HG03135 (cell line): ENCODE measurements around the gene SLFN14.
"Not testable (repeated sequence)": the region's sequence is repeated elsewhere in the genome, so short reads cannot be mapped to it uniquely, and the experiment has no call there.

Source experiments
- ATAC-seq: cut with Tn5 transposase; IDR thresholded peaks from one replicate; pipeline ENCODE4 v1.9.1; 2021; ENCODE audit warnings: mild to moderate bottlenecking, moderate library complexity; ENCODE audit not compliant: unreplicated experiment

SLFN14 gene

DNA sequence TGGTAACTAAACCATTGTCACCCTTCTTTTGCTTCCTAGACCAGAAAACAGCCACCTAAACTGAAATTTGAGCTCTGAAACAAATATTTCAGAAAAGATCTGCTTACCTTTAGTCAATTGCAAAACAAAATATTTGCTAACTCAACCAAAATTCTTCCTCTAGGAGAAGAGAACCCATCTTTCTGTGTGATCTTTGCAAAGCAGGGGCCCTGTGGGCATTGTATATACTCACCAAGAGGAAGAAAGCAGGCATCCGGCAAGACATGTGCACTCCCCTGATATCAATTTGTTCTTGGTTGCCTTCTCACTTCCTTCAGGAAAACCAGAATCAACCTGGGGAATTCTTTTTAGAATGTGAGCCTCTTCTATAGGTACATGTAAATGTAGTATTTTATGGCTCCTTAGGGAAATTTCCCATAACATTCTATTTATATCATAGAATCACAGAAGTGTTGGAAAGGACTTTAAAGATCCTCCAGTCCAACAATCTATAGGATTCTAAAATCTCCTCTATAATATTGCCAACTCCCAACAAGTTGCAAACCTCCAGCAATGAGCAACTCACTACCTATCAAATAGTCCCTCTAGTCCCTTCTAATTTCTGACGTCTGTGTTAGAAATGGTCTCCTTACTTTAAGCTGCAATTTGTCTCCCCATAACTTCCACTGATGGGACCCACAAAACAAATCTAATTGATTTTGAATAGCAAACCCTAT lies 966 bp downstream of the SLFN14 start:
- ATAC-seq = no peak

DNA sequence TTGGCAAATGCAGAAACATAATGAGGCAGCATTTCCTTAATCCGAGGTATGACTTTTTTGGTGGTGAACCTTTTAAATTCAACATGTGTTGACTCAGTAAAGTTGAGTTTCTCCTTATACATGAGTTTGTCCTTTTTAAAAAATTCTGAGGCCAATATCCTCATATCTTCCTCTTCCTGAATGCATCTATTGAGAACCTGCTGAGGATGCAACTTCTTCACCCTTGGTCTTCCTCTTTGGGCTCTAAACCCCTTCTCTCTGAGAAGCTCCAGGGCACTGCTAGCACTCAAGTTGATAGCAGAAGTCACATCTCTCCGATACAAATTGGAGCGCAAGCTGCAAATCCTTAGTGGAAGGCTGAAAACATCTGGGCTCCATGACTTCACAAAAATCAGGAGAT lies 3.3 kb downstream of the SLFN14 start:
- ATAC-seq = no peak

DNA sequence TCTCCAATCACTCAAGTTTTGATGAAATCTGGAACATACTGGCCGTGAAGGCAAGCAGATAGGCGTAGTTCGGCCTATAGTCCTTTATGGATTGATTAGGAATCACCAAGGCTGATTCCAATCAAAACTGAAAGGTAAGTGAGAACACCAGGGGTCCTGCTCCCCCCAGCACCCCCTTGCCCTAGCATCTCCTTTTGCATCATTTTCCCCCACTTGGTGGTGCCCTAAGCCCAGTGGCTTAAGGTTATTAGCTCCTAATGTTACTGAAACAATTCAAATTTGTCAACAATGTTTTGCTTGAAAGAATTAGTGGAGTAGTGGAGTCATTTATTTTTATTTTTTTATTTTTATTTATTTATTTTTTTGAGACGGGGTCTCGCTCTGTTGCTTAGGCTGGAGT lies 4.9 kb downstream of the SLFN14 start:
- ATAC-seq = no peak

DNA sequence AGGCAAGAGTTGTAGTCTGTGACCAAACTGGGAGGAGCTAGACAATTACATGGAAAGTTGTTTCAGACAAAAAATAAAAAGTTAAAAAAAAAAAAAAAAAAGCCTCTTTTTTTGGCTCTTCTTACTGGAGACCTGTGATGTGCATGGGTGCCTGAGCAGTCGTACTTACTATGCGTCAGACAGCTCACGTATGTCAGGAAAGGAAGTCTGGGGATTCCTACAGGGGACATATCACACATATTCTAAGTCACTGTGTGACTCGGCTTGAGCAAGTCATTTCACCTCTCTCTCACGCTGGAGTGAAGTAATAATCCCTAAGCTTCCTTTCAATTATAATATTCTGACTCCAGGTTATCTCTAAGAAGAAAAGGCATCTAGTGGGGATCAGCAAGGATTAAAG lies 6.0 kb downstream of the SLFN14 start:
- no peak for ATAC-seq

DNA sequence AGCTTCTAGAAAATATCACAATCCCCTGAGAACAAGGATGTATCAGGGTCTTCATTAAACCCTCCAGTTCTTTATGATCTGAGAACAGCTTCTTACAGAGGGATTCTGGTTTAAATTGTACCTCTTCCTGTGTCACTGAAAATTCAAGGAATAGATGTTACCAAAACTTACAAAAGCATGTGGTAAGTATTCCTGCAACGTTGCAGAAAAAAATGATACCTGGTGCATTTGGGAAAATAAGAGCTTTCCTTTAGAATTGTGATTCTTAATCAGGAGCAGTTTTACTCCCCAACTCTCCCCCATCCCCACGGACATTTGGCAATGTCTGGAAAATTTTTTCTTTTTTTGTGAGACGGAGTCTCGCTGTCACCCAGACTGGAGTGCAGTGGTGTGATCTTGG lies 7.3 kb downstream of the SLFN14 start:
- no peak for ATAC-seq

DNA sequence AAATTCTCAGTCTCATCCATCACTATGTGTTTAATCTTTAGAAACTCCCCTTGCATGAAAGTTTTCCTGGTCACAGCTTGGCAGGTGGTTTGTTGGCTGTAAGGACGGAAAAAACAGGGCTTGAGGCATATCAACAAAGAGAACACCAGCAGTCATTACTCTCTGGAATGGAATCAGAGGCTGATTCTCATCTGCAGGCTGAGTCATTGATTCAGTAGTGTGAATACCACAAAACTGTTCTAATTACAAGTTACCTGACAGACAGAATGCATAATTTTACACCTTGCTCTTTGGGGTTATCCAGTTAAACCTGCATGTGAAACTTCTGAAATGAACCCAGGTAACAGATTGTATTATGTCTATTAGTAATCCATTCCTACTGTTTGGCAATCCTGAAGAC lies 11.6 kb downstream of the SLFN14 start:
- ATAC-seq = no peak

DNA sequence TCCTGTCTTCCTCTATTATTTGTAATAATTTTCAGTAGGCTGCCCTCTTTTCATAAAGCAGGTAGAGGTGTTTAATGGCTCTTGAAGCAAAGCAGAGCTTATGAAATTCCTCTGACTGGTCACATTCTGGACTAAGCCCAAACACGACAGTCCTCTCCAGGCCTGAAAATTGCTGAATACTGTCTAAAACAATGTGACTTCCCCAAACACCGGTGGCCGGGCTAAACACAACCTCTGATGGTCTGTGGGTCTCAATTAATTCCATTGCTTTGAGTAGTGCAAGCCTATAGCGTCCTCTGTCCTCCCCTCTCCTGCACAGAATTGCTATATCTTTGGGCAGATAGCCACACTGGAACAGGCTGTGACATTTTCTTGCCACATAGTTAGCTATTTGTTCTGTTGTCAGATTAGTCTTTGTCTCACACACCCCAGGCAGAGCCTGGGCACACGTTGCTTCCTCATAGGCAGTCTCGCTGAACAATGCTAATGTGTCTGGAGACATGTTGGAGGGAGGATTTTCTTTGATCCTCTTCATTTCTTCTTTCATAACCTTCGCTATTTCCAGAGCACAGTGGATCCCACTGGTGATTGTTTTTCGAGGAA lies 12.3 kb downstream of the SLFN14 start:
- no peak for ATAC-seq

DNA sequence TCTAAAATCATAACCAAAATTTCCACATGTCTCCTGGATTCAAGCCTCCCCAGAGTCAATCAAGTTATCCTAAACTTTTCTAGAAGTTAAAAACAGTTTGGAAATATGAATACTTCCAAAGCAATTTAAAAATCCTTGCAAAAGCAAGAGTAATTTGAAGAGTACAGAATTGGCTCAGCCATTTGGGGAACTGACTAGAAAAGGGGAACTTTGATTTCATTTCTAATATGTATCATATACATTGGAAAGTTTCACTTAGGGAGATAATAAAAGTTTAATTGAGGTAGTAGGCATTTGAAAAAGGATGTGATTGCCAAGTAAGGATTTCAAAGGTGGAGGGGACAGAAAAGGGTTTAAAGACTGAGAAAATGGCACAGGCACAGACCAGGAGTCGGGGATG lies 14.1 kb downstream of the SLFN14 start:
- no peak for ATAC-seq

DNA sequence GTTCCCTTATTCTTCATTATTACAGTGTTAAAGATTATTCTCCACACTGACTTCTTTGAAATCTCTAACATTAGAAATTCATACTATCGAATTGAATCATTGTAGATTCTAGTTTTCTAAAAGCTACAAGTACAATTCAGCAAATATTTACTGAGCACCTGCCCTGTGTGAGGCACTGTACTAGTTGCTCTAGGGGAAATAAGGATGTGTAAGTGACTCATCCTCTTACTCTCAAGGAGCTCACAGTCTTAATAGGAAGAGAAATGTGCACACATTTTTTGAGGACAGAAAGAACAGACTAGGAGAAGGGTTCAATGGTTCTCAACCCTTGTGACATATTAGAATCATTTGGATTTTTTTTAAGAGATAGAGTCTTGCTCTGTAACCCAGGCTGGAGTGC lies 15.5 kb downstream of the SLFN14 start:
- ATAC-seq = no peak

DNA sequence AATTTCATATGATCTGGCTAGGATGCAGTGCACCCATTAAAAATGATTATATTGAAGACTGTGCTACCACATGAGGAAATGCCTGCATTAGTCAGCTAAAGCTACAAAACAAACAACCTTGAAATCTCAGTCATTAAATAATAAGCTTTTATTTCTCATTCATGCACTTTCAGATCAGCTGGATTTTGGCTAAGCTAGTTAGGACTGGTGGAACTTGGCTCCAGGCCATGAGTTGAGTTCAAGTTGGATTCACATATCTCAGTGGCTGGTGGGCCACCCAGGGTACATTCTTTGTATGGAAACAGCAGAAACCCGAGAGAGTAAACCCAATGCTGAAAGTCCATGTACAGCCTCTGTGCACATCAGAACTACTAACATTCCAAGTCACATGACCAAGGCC lies 16.8 kb downstream of the SLFN14 start:
- ATAC-seq = no peak

DNA sequence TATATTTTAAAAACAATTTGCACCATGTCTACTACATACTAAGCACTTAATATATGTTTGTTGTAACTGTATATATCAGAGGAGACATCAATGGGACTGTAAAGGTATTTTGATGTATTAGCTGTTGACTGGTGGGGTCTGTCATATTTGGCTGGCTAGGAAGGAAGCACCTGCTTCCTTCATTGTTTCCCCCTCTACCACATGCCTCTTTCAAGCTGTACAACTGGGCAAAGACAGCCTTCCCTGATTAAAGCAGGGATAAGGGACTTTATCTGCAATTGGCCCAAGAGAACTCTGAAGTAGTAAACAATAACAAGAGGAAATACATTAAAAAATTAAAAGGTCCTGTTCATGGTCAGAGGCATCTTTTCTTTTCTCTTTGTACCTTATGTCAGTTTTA lies 17.6 kb downstream of the SLFN14 start:
- no peak for ATAC-seq

DNA sequence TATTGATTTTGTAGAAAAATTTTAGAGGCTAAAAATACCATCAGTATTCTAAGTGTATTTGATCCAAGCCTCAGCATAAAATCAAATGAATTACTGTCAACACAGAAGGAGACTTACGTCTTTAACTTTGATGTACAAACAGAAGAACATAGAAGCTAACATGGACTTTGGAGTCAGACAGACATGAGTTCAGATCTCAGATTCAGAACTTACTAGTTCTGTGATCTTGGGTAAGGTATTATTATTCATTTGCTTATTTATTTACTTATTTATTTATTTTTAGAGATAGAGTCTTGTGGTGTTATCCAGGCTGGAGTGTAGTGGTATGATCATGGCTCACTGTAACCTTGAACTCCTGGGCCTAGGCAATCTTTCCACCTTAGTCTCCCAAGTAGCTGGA lies 19.2 kb downstream of the SLFN14 start:
- ATAC-seq = no peak

DNA sequence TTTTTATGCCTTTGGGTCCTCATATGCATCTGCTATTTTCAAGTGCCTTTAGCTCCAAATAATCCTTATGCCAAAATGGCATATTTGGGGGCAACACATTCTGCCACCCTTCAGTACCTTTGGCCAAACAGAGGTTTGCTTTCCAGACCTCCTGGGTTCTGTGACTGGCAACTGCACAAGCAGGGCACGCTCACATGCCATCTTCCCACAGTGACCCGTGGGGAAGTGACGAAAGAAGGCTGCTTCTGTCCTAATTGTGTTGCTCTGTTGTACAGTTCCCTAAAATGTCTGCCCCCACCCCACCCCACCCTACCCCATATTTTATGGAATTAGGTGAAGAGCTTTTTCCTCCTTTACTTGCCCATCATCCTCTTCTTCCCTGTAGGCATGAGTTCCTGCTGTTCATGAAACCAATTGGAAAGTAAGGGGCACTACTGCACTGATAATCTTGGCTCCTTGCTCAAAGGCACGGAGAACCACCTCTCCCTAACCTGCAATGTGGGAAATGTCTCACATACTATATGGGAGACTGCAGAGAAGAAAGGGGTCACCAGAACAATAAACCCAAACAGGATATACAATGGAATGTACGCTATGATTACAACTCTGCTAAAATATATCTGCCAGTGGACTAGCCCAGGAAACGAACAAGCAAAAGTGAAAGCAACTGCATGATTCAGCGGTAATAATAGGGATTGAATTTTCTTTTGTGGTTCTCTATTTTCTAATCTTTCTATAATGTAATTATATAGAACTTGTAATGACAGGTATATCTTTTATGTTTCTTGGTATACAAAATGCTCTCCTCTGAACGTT lies 19.8 kb downstream of the SLFN14 start:
- no peak for ATAC-seq

DNA sequence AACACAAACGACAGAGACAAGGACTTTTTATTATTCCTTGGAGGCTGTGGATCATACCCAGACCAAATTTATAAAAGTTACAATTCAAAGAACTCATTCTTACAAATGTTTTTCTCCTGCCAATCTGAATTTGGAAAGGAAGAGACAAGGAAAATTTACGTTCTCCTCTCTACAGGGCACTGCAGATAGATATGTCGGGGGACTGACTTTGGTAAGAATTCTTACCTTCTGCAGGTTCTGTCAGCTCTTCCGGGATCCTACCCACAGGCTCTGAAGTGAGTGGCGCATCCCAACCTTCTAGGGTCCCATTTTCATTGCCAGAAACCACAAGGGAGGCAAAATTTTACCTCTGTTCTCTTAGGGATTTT lies 21.0 kb downstream of the SLFN14 start:
- no peak for ATAC-seq

DNA sequence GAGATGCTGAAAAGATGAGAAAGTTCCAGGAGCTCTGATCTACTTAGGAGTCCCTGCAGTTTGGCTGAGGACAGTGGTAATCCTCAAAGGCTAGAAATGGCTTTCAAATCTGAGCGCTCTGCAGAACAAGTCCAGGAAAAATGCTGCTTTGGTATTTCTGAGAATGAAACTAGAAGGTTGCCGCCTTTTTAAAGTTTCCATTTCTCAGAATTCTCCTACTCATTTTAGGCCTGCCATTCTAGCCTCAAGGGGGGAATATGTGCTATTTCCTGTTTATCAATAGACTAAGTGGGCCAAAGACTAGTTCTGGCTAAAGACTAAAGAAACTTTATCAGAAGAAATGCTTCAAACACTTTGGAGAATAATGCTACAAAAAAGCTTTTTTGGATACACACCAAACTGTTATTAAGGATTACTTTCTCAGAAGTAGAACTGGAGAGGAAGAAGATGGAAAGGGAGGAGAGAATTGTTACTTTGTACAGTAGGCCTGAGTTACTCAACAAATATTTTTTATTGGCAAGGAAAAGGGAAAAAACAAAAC lies 22.9 kb downstream of the SLFN14 start, which contains the start of gene SLFN12L:
Gene SLFN12L (minus strand): TSS at position 78 of the 541 bp plus-strand sequence. CDS start 15,314 bp downstream, outside the sequence.
- no peak for ATAC-seq

DNA sequence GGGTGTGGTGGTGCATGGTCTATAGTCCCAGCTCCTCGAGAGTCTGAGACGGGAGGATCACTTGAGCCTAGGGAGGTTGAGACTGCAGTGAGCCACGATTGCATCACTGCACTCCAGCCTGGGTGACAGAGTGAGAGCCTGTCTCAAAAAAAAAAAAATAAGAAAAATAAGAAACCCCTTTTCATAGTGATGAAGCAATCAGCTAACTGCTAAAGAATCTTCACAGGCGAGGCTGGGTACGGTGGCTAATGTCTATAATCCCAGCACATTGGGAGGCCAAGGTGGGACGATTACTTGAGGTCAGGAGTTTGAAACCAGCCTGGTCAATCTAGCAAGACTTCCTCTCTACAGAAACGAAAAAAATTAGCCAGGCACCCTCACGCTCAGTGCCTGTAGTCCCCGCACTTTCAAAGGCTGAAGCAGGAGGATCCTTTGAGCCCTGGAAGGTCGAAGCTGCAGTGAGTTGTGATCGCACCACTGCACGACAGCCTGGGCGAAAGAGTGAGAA lies 23.9 kb downstream of the SLFN14 start:
- ATAC-seq = no peak

DNA sequence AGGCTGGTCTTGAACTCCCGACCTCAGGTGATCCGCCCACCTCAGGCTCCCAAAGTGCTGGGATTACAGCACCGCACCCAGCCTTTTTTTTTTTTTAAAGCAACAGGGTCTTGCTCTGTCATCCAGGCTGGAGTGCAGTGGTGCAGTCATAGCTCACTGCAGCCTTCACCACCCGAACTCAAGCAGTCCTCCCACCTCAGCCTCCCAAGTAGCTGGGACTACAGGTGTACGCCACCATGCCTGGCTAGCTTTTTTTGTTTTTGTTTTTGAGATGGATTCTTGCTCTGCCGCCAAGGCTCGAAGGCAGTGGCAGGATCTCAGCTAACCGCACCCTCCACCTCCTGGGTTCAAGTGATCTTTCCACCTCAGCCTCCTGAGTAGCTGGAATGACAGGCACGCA lies 25.2 kb downstream of the SLFN14 start:
- not testable (repeated sequence) for ATAC-seq

DNA sequence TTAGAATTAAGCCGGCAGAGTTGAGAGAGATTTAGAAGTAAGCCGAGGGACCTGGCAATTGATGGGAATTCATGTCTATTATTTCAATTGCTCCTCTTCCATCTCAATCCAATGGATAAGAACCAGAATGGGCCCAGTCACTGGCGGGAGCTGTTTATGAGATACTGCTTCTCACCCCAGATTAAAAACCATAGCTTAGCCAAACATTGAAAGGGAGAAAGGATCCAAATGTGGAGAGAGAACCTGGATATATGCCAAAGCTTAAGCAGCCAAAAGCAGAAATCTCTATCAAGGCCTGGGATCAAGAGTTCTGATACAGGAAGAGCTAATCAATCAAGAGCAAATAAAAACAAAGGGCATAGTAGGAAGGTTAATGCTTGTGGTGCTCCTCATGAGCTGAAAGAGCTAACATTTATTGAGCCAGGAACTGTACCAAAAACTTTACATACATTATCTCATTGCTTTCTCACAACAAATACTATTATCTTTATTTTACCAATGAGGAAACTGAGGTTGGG lies 26.0 kb downstream of the SLFN14 start:
- ATAC-seq = no peak

DNA sequence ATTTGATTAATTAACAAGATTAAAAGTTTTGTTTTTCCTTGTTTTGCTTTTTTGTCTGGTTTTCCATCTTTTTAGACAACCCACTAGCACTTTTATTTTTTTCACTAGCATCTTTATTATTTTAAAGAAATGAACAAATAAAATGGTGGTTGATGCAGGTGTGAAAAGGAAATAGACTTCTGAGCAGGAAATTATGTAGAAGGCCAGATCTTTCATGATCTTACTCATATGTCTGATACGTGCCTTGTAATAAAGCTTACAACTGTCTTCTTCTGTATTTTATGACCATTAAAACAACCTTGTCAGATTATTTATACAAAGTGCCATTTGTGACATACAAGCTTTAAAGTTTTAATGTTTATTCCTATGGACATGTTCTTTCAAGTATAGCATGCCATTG lies 29.5 kb downstream of the SLFN14 start:
- ATAC-seq = no peak

DNA sequence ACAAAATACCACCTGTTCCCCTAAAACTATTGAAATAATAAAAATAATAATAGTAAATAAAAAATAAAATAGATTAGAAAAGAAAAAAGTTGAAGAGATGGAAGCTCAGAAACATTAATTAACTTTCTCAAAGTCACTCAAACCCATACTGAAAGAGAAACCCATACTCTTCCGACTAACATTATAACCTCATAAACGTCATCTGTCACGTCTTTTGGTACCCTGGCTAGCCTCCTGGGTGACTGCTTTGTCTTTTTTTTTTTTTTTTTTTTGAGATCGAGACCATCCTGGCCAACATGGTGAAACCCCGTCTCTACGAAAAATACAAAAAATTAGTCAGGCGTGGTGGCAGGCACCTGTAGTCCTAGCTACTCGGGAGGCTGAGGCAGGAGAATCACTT lies 30.8 kb downstream of the SLFN14 start:
- no peak for ATAC-seq

DNA sequence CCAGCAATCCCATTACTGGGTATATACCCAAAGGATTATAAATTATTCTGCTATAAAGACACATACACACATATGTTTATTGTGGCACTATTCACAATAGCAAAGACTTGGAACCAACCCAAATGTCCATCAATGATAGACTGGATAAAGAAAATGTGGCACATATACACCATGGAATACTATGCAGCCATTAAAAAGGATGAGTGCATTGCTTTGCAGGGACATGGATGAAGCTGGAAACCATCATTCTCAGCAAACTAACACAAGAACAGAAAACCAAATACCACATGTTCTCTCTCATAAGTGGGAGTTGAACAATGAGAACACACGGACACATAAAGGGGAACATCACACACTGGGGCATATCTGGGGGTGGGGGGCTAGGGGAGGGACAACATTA lies 31.3 kb downstream of the SLFN14 start:
- not testable (repeated sequence) for ATAC-seq
